GM21737 (cell line): ENCODE measurements around the gene BCL10.

Experiments
- ATAC-seq: cut with Tn5 transposase; IDR thresholded peaks from one replicate; pipeline ENCODE4 v1.9.1; 2021; ENCODE audit warnings: mild to moderate bottlenecking, moderate library complexity; ENCODE audit not compliant: unreplicated experiment

The BCL10 gene

GRCh38 chr1:85224734-85225623 lies 51.5 kb downstream of the BCL10 start:
- no peak for ATAC-seq

GRCh38 chr1:85224295-85224694 lies 52.1 kb downstream of the BCL10 start:
- ATAC-seq: no peak

GRCh38 chr1:85223334-85223733 lies 53.1 kb downstream of the BCL10 start:
- no peak for ATAC-seq

- no peak for ATAC-seq
Measured at GRCh38 chr1:85220756-85221201, 55.7 kb downstream of the BCL10 start.

GRCh38 chr1:85219853-85220610 lies 56.4 kb downstream of the BCL10 start:
- ATAC-seq: no peak

GRCh38 chr1:85216697-85217096 lies 59.7 kb downstream of the BCL10 start:
- ATAC-seq: no peak
